ENCODE data around the gene PEA15.

Gene PEA15

GRCh38 chr1:160207771-160208556 lies 2.8 kb downstream of the PEA15 start:
- in situ Hi-C loops (cut with HindIII; ENCODE audit: low sequenced_read_pairs), result no loop called here

GRCh38 chr1:160208557-160209320 lies 3.6 kb downstream of the PEA15 start:
- in situ Hi-C loops (cut with HindIII; ENCODE audit: low sequenced_read_pairs), result no loop called here

- in situ Hi-C loops (cut with HindIII; ENCODE audit: low sequenced_read_pairs), result no loop called here
Measured at GRCh38 chr1:160209321-160210046, 4.3 kb downstream of the PEA15 start.

GRCh38 chr1:160210561-160210960 lies 5.4 kb downstream of the PEA15 start:
- in situ Hi-C loops (cut with HindIII; ENCODE audit: low sequenced_read_pairs), result no loop called here

- in situ Hi-C loops (cut with HindIII; ENCODE audit: low sequenced_read_pairs), result no loop called here
Measured at GRCh38 chr1:160211046-160211790, 6.0 kb downstream of the PEA15 start.

GRCh38 chr1:160214481-160215140 lies 9.4 kb downstream of the PEA15 start:
- in situ Hi-C loops (cut with HindIII; ENCODE audit: low sequenced_read_pairs), result loop anchor here (5.0 kb wide), 1 partner anchor 43 kb away; no protein-coding TSS in a partner anchor

- in situ Hi-C loops (cut with HindIII; ENCODE audit: low sequenced_read_pairs), result loop anchor here (5.0 kb wide), 1 partner anchor 41 kb away; no protein-coding TSS in a partner anchor
Measured at GRCh38 chr1:160216301-160216700, 11.1 kb downstream of the PEA15 start.

- in situ Hi-C loops (cut with HindIII; ENCODE audit: low sequenced_read_pairs), result loop anchor here (5.0 kb wide), 1 partner anchor 40 kb away; no protein-coding TSS in a partner anchor
Measured at GRCh38 chr1:160217481-160218051, 12.4 kb downstream of the PEA15 start.

- in situ Hi-C loops (cut with HindIII; ENCODE audit: low sequenced_read_pairs), result loop anchor here (5.0 kb wide), 1 partner anchor 38 kb away; no protein-coding TSS in a partner anchor
Measured at GRCh38 chr1:160219062-160219929, 14.1 kb downstream of the PEA15 start.

- in situ Hi-C loops (cut with HindIII; ENCODE audit: low sequenced_read_pairs), result no loop called here
Measured at GRCh38 chr1:160220301-160220700, 15.1 kb downstream of the PEA15 start.

- in situ Hi-C loops (cut with HindIII; ENCODE audit: low sequenced_read_pairs), result no loop called here
Measured at GRCh38 chr1:160221089-160221488, 15.9 kb downstream of the PEA15 start.

- in situ Hi-C loops (cut with HindIII; ENCODE audit: low sequenced_read_pairs), result no loop called here
Measured at GRCh38 chr1:160222546-160222945, 17.4 kb downstream of the PEA15 start.

GRCh38 chr1:160224606-160225005 lies 19.4 kb downstream of the PEA15 start:
- in situ Hi-C loops (cut with HindIII; ENCODE audit: low sequenced_read_pairs), result loop anchor here (5.0 kb wide), 1 partner anchor 92 kb away; no protein-coding TSS in a partner anchor

- in situ Hi-C loops (cut with HindIII; ENCODE audit: low sequenced_read_pairs), result loop anchor here (5.0 kb wide), 1 partner anchor 93 kb away; no protein-coding TSS in a partner anchor
Measured at GRCh38 chr1:160225345-160225744, 20.2 kb downstream of the PEA15 start.

- in situ Hi-C loops (cut with HindIII; ENCODE audit: low sequenced_read_pairs), result loop anchor here (5.0 kb wide), 1 partner anchor 94 kb away; no protein-coding TSS in a partner anchor
Measured at GRCh38 chr1:160226623-160227022, 21.4 kb downstream of the PEA15 start.

GRCh38 chr1:160227034-160227433 lies 21.9 kb downstream of the PEA15 start:
- in situ Hi-C loops (cut with HindIII; ENCODE audit: low sequenced_read_pairs), result loop anchor here (5.0 kb wide), 1 partner anchor 95 kb away; no protein-coding TSS in a partner anchor

GRCh38 chr1:160227561-160227960 lies 22.4 kb downstream of the PEA15 start:
- in situ Hi-C loops (cut with HindIII; ENCODE audit: low sequenced_read_pairs), result loop anchor here (5.0 kb wide), 1 partner anchor 95 kb away; no protein-coding TSS in a partner anchor

GRCh38 chr1:160228431-160228830 lies 23.2 kb downstream of the PEA15 start:
- in situ Hi-C loops (cut with HindIII; ENCODE audit: low sequenced_read_pairs), result loop anchor here (5.0 kb wide), 1 partner anchor 96 kb away; no protein-coding TSS in a partner anchor

All from endothelial cell of hepatic sinusoid (primary cell).